Esophagus mucosa (tissue), 1 donor: ENCODE data around the gene DMRTB1. TPM values are rescaled to one million over a fixed set of nuclear protein-coding genes. Genes with fewer than 3 reads are reported as not detected.

Experiments used
- ATAC-seq: fragments of 200-7000 bp; cut with Tn5 transposase; one replicate; pipeline ENCODE4 v1.9.1; 2020
- total RNA-seq: library from RNA; stranded (reverse); gene quantifications from one replicate; pipeline ENCODE4 v1.2.4, GENCODE V29; 2023
- donor health status: DM: yes; HTN: yes; CAD: no.

Gene DMRTB1
- total RNA-seq, 1 donor from 2014 or later = not detected

GRCh38 chr1:53495633-53496345, 36.6 kb downstream of the DMRTB1 start:
- ATAC-seq = no peak

- ATAC-seq = no peak
These were observed 39.4 kb downstream of the DMRTB1 start for GRCh38 chr1:53498555-53499131.

- ATAC-seq = no peak
These were observed 40.3 kb downstream of the DMRTB1 start for GRCh38 chr1:53499257-53500203.

GRCh38 chr1:53500204-53501064, 41.2 kb downstream of the DMRTB1 start:
- ATAC-seq = no peak

- no peak for ATAC-seq
These were observed 42.1 kb downstream of the DMRTB1 start for GRCh38 chr1:53501065-53502005.

- no peak for ATAC-seq
These were observed 43.6 kb downstream of the DMRTB1 start for GRCh38 chr1:53502641-53503432.

- ATAC-seq = no peak
These were observed 44.4 kb downstream of the DMRTB1 start for GRCh38 chr1:53503433-53504217.

GRCh38 chr1:53504901-53505300, 45.7 kb downstream of the DMRTB1 start:
- ATAC-seq = no peak

- no peak for ATAC-seq
These were observed 46.2 kb downstream of the DMRTB1 start for GRCh38 chr1:53505401-53505800.

GRCh38 chr1:53505891-53506290, 46.7 kb downstream of the DMRTB1 start:
- ATAC-seq = no peak

GRCh38 chr1:53506355-53507050, 47.3 kb downstream of the DMRTB1 start:
- no peak for ATAC-seq

GRCh38 chr1:53507116-53507820, 48.1 kb downstream of the DMRTB1 start:
- ATAC-seq = no peak

GRCh38 chr1:53508056-53508990, 49.1 kb downstream of the DMRTB1 start:
- ATAC-seq = no peak

GRCh38 chr1:53508991-53509666, 49.9 kb downstream of the DMRTB1 start:
- ATAC-seq = peak; percentile 93

- ATAC-seq = no peak
These were observed 50.6 kb downstream of the DMRTB1 start for GRCh38 chr1:53509775-53510174.

- ATAC-seq = no peak
These were observed 51.0 kb downstream of the DMRTB1 start for GRCh38 chr1:53510215-53510614.
